Choroid plexus epithelial cell (primary cell): ENCODE measurements around the gene CKMT2.
A peak's percentile ranks its signal among the peaks of the same experiment; 100 is the strongest.

ENCODE experiments used
- DNase-seq: peaks from one replicate; pipeline ENCODE4 v3.0.0-alpha.2; 2010; ENCODE audit warnings: low read depth
- H3K4me3 ChIP-seq: 2 replicates; pipeline ENCODE4 v1.5.1; 2011; ENCODE audit warnings: low read depth, mild to moderate bottlenecking, control low read depth, low read length, moderate library complexity
- CTCF ChIP-seq: conservative IDR thresholded peaks from 2 replicates; pipeline ENCODE4 v1.5.1; 2011; ENCODE audit warnings: low read depth, mild to moderate bottlenecking, control low read depth, inconsistent platforms, low read length, moderate library complexity

The CKMT2 gene

GRCh38 chr5:81191726-81192372, 41.3 kb upstream of the CKMT2 start:
- no peak for DNase-seq
- TF ChIP-seq CTCF, result no peak
- H3K4me3 ChIP-seq, result no peak overlapping the region

- no peak overlapping the region for H3K4me3 ChIP-seq
- DNase-seq, result no peak
- no peak for TF ChIP-seq CTCF
These were observed 40.8 kb upstream of the CKMT2 start for GRCh38 chr5:81192373-81192750.

GRCh38 chr5:81194633-81195334, 38.3 kb upstream of the CKMT2 start:
- peak; percentile 96 for TF ChIP-seq CTCF
- H3K4me3 ChIP-seq, result peak overlapping the region; percentile 42
- peak; percentile 84 for DNase-seq

- TF ChIP-seq CTCF, result no peak
- peak; percentile 23 for DNase-seq
- no peak overlapping the region for H3K4me3 ChIP-seq
These were observed 37.7 kb upstream of the CKMT2 start for GRCh38 chr5:81195335-81195929.

- H3K4me3 ChIP-seq, result no peak overlapping the region
- DNase-seq, result peak; percentile 26
- TF ChIP-seq CTCF, result no peak
These were observed 30.5 kb upstream of the CKMT2 start for GRCh38 chr5:81202655-81203054.

- no peak for TF ChIP-seq CTCF
- H3K4me3 ChIP-seq, result no peak overlapping the region
- DNase-seq, result no peak
These were observed 29.4 kb upstream of the CKMT2 start for GRCh38 chr5:81203729-81204128.

GRCh38 chr5:81204205-81204604, 28.9 kb upstream of the CKMT2 start:
- no peak for TF ChIP-seq CTCF
- DNase-seq, result no peak

More at GRCh38 chr5:81204205-81204604, 28.9 kb upstream of the CKMT2 start:
- H3K4me3 ChIP-seq, result no peak overlapping the region
